IMR-90 (cell line): ENCODE measurements around the gene CUX1. TPM values are rescaled to one million over a fixed set of nuclear protein-coding genes. Genes with fewer than 3 reads are reported as not detected.

ENCODE experiments used
- ATAC-seq: fragments of 200-7000 bp; cut with Tn5 transposase; 2 replicates; pipeline ENCODE4 v1.9.1; 2020; ENCODE audit warnings: low read depth, mild to moderate bottlenecking, moderate library complexity
- BruUV-seq: library from RNA; stranded (reverse); fragments of 400-500 nt; replicated peaks from 2 replicates; lab custom pipeline; 2021; lab: Mats Ljungman, UMichigan
- CTCF ChIA-PET: fragments of 300-600 bp; formaldehyde crosslinking; extraction: SDS; loops from one replicate; lab custom pipeline; 2021; ENCODE audit warnings: antibody characterized with exemption; lab: Yijun Ruan, JAX
- POLR2A ChIA-PET: fragments of 300-600 bp; sonication (Branson Sonifier 250); formaldehyde crosslinking; loops from one replicate; lab custom pipeline; 2022; ENCODE audit warnings: antibody characterized with exemption; ENCODE audit not compliant: unreplicated experiment; lab: Charles Lee
- DNase-seq: peaks from one replicate; pipeline ENCODE4 v3.0.0; 2013
- H2AFZ ChIP-seq: replicated peaks from 2 replicates; pipeline ENCODE3; 2013; ENCODE audit warnings: low read length, mild to moderate bottlenecking; ENCODE audit not compliant: poor library complexity
- H2AK5ac ChIP-seq: 2 replicates; pipeline ENCODE4 v1.6.1; 2013; ENCODE audit warnings: low read depth, low read length, inconsistent platforms
- H2AK9ac ChIP-seq: replicated peaks from 2 replicates; pipeline ENCODE3; 2013; ENCODE audit warnings: mild to moderate bottlenecking, low read depth, low read length, moderate library complexity; ENCODE audit not compliant: poor library complexity
- H2BK120ac ChIP-seq: 2 replicates; pipeline ENCODE4 v1.6.1; 2013; ENCODE audit warnings: low read depth, low read length, inconsistent platforms
- H2BK15ac ChIP-seq: 3 replicates; pipeline ENCODE4 v1.6.1; 2013; ENCODE audit warnings: low read depth, low read length, inconsistent platforms
- H2BK20ac ChIP-seq: 2 replicates; pipeline ENCODE4 v1.6.1; 2013; ENCODE audit warnings: low read depth, mild to moderate bottlenecking, inconsistent platforms, low read length, moderate library complexity
- H2BK5ac ChIP-seq: 2 replicates; pipeline ENCODE4 v1.6.1; 2013; ENCODE audit warnings: mild to moderate bottlenecking, low read depth, low read length, inconsistent platforms; ENCODE audit not compliant: poor library complexity, severe bottlenecking
- H3K14ac ChIP-seq: replicated peaks from 2 replicates; pipeline ENCODE4 v1.6.1; 2013; ENCODE audit warnings: low read depth, low read length, inconsistent platforms
- H3K18ac ChIP-seq: 2 replicates; pipeline ENCODE4 v1.6.1; 2013; ENCODE audit warnings: low read depth, low read length, control low read depth
- H3K23ac ChIP-seq: 2 replicates; pipeline ENCODE4 v1.6.1; 2013; ENCODE audit warnings: low read depth, low read length, inconsistent platforms
- H3K27ac ChIP-seq: 2 replicates; pipeline ENCODE4 v1.5.1; 2013; ENCODE audit warnings: mild to moderate bottlenecking, control low read depth, low read length; ENCODE audit not compliant: insufficient read depth
- H3K27me3 ChIP-seq: 2 replicates; pipeline ENCODE4 v1.6.1; 2013; ENCODE audit warnings: low read length; ENCODE audit not compliant: control insufficient read depth, insufficient read depth
- H3K36me3 ChIP-seq: 2 replicates; pipeline ENCODE4 v1.6.1; 2013; ENCODE audit warnings: low read length, mixed read lengths; ENCODE audit not compliant: control insufficient read depth, insufficient read depth
- H3K4ac ChIP-seq: 2 replicates; pipeline ENCODE4 v1.6.1; 2013; ENCODE audit warnings: low read depth, low read length, inconsistent platforms
- H3K4me1 ChIP-seq: 2 replicates; pipeline ENCODE4 v1.6.1; 2013; ENCODE audit warnings: low read length, mixed read lengths; ENCODE audit not compliant: control insufficient read depth, insufficient read depth
- H3K4me2 ChIP-seq: 2 replicates; pipeline ENCODE4 v1.6.1; 2013; ENCODE audit warnings: low read depth, mild to moderate bottlenecking, control low read depth, low read length, moderate library complexity
- H3K4me3 ChIP-seq: 2 replicates; pipeline ENCODE4 v1.5.1; 2013; ENCODE audit warnings: low read depth, mild to moderate bottlenecking, control low read depth, low read length, moderate library complexity; ENCODE audit not compliant: insufficient read depth
- H3K56ac ChIP-seq: 2 replicates; pipeline ENCODE4 v1.6.1; 2013; ENCODE audit warnings: low read length, inconsistent platforms; ENCODE audit not compliant: insufficient read depth; ENCODE audit errors: extremely low read depth
- H3K79me1 ChIP-seq, 2 experiments: 2 replicates each; pipeline ENCODE4 v1.6.1; 2013; ENCODE audit warnings: low read length in 2 of 2, inconsistent platforms in 1 of 2, low read depth in 1 of 2
- H3K9ac ChIP-seq: 2 replicates; pipeline ENCODE4 v1.6.1; 2013; ENCODE audit warnings: low read depth, low read length, control low read depth
- H3K9me1 ChIP-seq: 2 replicates; pipeline ENCODE4 v1.6.1; 2013; ENCODE audit warnings: low read length, inconsistent platforms; ENCODE audit not compliant: insufficient read depth
- H3K9me3 ChIP-seq: 2 replicates; pipeline ENCODE4 v1.6.1; 2013; ENCODE audit warnings: low read length; ENCODE audit not compliant: control insufficient read depth, insufficient read depth
- H4K20me1 ChIP-seq: 2 replicates; pipeline ENCODE4 v1.6.1; 2013; ENCODE audit warnings: low read length, inconsistent platforms; ENCODE audit not compliant: insufficient read depth
- H4K5ac ChIP-seq: 2 replicates; pipeline ENCODE4 v1.6.1; 2013; ENCODE audit warnings: mild to moderate bottlenecking, low read depth, low read length, control low read depth
- H4K8ac ChIP-seq, 2 experiments: 2 replicates each; pipeline ENCODE4 v1.6.1; 2013; ENCODE audit warnings: low read depth in 2 of 2, low read length in 2 of 2, control low read depth in 1 of 2, inconsistent platforms in 1 of 2
- H4K91ac ChIP-seq: 2 replicates; pipeline ENCODE4 v1.6.1; 2013; ENCODE audit warnings: low read depth, low read length, inconsistent platforms; ENCODE audit not compliant: insufficient read depth
- CTCF ChIP-seq: conservative IDR thresholded peaks from 2 replicates; pipeline ENCODE4 v1.5.1; 2012; ENCODE audit warnings: mild to moderate bottlenecking, low read depth, low read length, improper control_type of control experiment
- MAFK ChIP-seq: IDR thresholded peaks from 2 replicates; pipeline ENCODE4 v1.6.1; 2012; ENCODE audit warnings: low read depth, low read length, improper control_type of control experiment
- RFX5 ChIP-seq: IDR thresholded peaks from 2 replicates; pipeline ENCODE4 v1.8.0; 2012; ENCODE audit warnings: low read depth, mild to moderate bottlenecking, low read length, moderate library complexity
- SMC3 ChIP-seq: fragments of 150-350 bp; IDR thresholded peaks from 2 replicates; pipeline ENCODE4 v1.6.1; 2016; ENCODE audit warnings: low read depth, mild to moderate bottlenecking, antibody characterized with exemption, low read length, moderate library complexity
- USF2 ChIP-seq: fragments of 150-350 bp; IDR thresholded peaks from 2 replicates; pipeline ENCODE4 v1.6.1; 2017; ENCODE audit warnings: mild to moderate bottlenecking, antibody characterized with exemption, low read length, low read depth
- WGBS, 2 experiments: methylation state at CpG; one replicate each; pipeline versions ENCODE4 v1.1.5 to v1.1.7; 2013; ENCODE audit warnings: missing lambda C conversion rate in 2 of 2; ENCODE audit not compliant: insufficient read length in 1 of 2; ENCODE audit errors: extremely low coverage in 2 of 2; 5-methylcytosine and 5-hydroxymethylcytosine counted together
- dilution Hi-C: fragments of 300-500 bp; cut with HindIII; formaldehyde crosslinking; loops from one replicate; pipeline ENCODE4 v1.14.3; 2018; ENCODE audit warnings: low sequenced_read_pairs; ENCODE audit not compliant: unreplicated experiment
- in situ Hi-C: fragments of 300-500 bp; cut with MboI; formaldehyde crosslinking; loops from 3 replicates; pipeline ENCODE4 v1.14.3; 2019; ENCODE audit warnings: low sequenced_read_pairs, inconsistent platforms, mixed read lengths
- intact Hi-C: fragments of 100-400 bp; cut with micrococcal nuclease; formaldehyde crosslinking; loops from 2 replicates; pipeline ENCODE4 v1.10.0; 2022
- polyA plus RNA-seq, 3 experiments: library from polyadenylated mRNA; depleted of rRNA; stranded (reverse); fragments of >200 nt; gene quantifications; 2 replicates each; pipeline ENCODE4 v1.2.3, GENCODE V29; 2012; ENCODE audit warnings: low replicate concordance in 1 of 3
- total RNA-seq: library from RNA; depleted of rRNA; stranded (reverse); fragments of >200 nt; gene quantifications from 2 replicates; pipeline ENCODE4 v1.2.3, GENCODE V29; 2012

Gene CUX1
- total and polyA plus RNA-seq, 2 of the 4 experiments (the other 2 are of a cell fraction): 19.7 to 46.4 TPM

- ChIA-PET CTCF (no interaction called here), POLR2A (no interaction called here)
- in situ Hi-C loops (no loop called here), intact Hi-C loops (loop anchor here (10.0 kb wide), 1 partner anchor 46 kb away; no protein-coding TSS in a partner anchor), dilution Hi-C loops (no loop called here)
- no peak overlapping the region for H3K4me2 ChIP-seq
- H3K4me1 ChIP-seq: no peaks in the 10 kb centered on the region
- no peak overlapping the region for H2BK20ac ChIP-seq
- H3K27ac ChIP-seq: no peak overlapping the region
- BruUV-seq: no TSS peak
- no peak overlapping the region for H2BK5ac ChIP-seq
- no peak overlapping the region for H4K8ac ChIP-seq
- no peak overlapping the region for H3K9ac ChIP-seq
- H3K4ac ChIP-seq: no peak overlapping the region
- no peak overlapping the region for H3K56ac ChIP-seq
- H2BK120ac ChIP-seq: no peak overlapping the region
- no peak overlapping the region for H4K91ac ChIP-seq
- no peak for ATAC-seq
- H2AFZ ChIP-seq: no peak overlapping the region
- no peak overlapping the region; the same call in 1 of the 2 replicates for H2AK5ac ChIP-seq
- peaks cover 20% of the 10 kb centered on the region for H3K36me3 ChIP-seq
- H3K9me3 ChIP-seq: peaks cover 14% of the 10 kb centered on the region
- H2AK9ac ChIP-seq: no peak overlapping the region
- H3K79me1 ChIP-seq: peaks cover 19 to 20% of the 10 kb centered on the region in 2 experiments; a peak in 3 of 4 replicates
- H2BK15ac ChIP-seq: no peak overlapping the region
- no peak overlapping the region for H4K5ac ChIP-seq
- H3K4me3 ChIP-seq: no peak overlapping the region
- H3K9me1 ChIP-seq: no peaks in the 10 kb centered on the region
- TF ChIP-seq MAFK (no peak), SMC3 (no peak), CTCF (no peak), RFX5 (no peak), USF2 (no peak)
- DNase-seq: no peak
- no peak overlapping the region for H3K23ac ChIP-seq
- no peak overlapping the region for H3K18ac ChIP-seq
- no peaks in the 10 kb centered on the region for H3K27me3 ChIP-seq
- H4K20me1 ChIP-seq: no peaks in the 10 kb centered on the region
- H3K14ac ChIP-seq: no peak overlapping the region
- WGBS, 2 experiments: 65% methylated on average over 16 of the region's 24 CpGs; no CpG with 5 or more reads in 1 of the 2 experiments
These were observed 263.2 kb downstream of the CUX1 start for GRCh38 chr7:102080434-102081243.
